Measurements from ENCODE around the gene GRAP.
"Not testable (repeated sequence)": the region's sequence is repeated elsewhere in the genome, so short reads cannot be mapped to it uniquely, and the experiment has no call there.

The GRAP gene

GRCh38 chr17:19046782-19047375 is at the start of gene GRAP:
TSS of gene GRAP (minus strand) at chr17:19046957. CDS start at chr17:19046926, 31 bp downstream.
- not testable (repeated sequence) for DNase-seq (ENCODE audit: low spot score)

DNA sequence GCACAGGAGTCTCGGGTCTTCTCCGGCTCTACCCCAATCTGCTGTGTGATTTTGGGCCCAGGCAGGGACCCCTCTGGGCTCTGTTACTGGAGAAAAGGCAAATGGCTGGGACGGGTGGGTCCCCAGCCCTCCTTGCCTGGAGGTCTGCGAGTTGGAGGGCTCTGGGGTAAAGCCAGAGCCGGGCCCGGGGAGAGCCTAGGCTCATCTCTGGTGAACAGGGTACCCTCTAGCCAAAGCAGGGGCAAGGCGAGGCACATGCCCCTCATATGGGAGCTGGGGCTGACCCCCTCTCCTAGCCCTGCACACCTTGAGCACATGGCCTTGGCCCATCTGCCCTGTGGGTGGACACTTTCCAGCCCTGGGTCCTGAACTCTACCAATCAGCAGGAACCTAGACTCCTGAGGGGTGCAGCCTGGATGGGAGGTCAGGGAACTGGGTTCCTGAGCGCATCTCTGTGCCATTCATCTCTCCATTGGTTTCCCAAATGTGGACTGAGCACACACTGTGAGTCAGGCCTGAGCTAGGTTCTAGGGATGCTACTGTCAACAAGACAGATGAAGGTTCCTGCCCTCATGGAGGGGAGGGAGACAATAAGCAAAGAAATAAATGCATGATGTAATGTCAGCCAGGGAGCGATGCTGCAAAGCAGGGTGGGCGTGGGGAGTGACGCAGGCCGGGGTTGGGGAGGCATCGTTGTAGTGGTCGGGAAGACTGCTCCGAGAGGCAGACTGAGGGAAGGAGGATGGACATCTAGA is 47.1 kb upstream of the GRAP start:
- not testable (repeated sequence) for DNase-seq (ENCODE audit: low spot score)

GRCh38 chr17:19092737-19093683 is 46.3 kb upstream of the GRAP start:
- not testable (repeated sequence) for DNase-seq (ENCODE audit: low spot score)

- DNase-seq (ENCODE audit: low spot score) = not testable (repeated sequence)
Observed at GRCh38 chr17:19090058-19090772, 43.5 kb upstream of the GRAP start.

GRCh38 chr17:19088804-19089685 is 42.3 kb upstream of the GRAP start:
- not testable (repeated sequence) for DNase-seq (ENCODE audit: low spot score)

DNA sequence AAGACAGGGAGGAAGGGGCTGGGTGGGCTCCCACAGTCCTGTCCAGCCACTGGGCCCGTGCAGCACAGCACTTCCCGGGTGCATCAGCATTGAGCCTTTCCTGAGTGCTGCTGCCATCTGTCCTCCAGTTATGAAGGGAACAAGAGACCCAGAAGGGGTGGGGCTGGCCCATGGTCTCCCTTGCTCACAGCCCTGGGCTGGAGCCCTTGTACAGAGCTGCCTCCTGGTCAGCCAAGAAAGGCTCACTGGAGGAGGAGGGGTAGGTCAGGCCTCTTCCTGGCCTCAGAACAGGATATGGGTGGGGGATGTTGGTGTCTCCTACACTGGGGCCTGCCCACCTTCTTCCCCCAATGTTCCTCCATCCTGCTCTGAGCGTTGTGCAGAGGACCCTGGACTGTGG is 30.6 kb upstream of the GRAP start:
- DNase-seq (ENCODE audit: low spot score) = not testable (repeated sequence)

GRCh38 chr17:19076398-19077192 is 29.8 kb upstream of the GRAP start:
- DNase-seq (ENCODE audit: low spot score) = not testable (repeated sequence)

GRCh38 chr17:19070318-19071168 is 23.8 kb upstream of the GRAP start:
- DNase-seq (ENCODE audit: low spot score) = not testable (repeated sequence)

- not testable (repeated sequence) for DNase-seq (ENCODE audit: low spot score)
Observed at GRCh38 chr17:19064378-19064777, 17.6 kb upstream of the GRAP start.

DNA sequence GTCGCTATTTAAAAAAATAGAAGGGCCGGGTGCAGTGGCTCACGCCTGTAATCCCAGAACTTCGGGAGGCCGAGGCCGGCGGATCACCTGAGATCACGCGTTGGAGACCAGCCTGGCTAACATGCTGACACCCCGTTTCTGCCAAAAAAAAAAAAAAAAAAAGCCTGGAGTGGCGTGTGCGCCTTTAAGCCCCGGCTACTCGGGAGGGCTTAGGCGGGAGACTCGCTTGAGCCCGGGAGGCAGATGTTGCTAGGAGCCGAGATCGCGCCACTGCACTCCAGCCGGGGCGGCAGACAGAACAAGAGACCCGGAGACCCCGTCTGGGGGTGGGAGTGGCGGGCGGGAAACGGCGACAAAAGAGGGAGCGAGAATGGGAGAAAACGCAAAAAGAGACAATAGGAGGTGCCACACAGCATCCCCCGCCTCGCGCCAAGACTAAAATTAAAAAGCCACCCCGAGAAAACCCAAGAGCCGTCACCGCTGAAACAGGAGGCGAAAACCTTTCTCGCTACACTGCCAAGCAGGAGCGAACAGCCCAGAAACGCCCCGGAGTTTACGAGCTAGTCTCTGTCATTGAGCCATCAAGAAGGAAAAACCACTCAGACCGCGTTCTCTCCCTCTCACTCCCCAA is 16.7 kb upstream of the GRAP start:
- not testable (repeated sequence) for DNase-seq (ENCODE audit: low spot score)

DNA sequence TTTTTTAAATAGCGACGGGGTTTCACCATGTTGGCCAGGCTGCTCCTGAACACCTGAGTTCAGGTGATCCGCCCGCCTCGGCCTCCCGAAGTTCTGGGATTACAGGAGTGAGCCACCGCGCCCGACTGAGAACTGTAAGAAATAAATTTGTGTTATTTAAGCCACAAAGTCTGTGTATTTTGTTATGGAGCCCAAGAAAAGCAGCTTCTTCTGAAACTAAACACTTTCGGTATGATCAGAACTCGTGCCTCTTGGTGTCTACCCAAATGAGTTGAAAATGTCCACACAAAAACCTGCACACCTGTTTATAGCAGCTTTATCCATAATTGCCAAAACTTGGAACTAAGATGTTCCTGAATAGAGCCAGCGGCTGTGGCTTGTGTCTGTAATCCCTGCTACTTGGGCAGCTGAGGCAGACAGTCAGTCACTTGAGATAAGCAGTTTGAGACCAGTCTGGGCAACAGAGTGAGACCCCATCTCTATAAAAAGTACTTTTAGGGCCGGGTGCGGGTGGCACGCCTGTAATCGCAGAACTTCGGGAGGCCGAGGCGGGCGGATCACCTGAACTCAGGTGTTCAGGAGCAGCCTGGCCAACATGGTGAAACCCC is 16.1 kb upstream of the GRAP start:
- DNase-seq (ENCODE audit: low spot score) = not testable (repeated sequence)

DNA sequence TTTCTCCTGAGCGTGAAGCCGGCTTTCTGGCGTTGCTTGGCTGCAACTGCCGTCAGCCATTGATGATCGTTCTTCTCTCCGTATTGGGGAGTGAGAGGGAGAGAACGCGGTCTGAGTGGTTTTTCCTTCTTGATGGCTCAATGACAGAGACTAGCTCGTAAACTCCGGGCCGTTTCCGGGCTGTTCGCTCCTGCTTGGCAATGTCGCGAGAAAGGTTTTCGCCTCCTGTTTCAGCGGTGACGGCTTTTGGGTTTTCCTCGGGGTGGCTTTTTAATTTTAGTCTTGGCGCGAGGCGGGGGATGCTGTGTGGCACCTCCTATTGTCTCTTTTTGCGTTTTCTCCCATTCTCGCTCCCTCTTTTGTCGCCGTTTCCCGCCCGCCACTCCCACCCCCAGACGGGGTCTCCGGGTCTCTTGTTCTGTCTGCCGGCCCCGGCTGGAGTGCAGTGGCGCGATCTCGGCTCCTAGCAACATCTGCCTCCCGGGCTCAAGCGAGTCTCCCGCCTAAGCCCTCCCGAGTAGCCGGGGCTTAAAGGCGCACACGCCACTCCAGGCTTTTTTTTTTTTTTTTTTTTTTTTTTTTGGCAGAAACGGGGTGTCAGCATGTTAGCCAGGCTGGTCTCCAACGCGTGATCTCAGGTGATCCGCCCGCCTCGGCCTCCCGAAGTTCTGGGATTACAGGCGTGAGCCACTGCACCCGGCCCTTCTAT is 15.4 kb upstream of the GRAP start:
- not testable (repeated sequence) for DNase-seq (ENCODE audit: low spot score)

DNA sequence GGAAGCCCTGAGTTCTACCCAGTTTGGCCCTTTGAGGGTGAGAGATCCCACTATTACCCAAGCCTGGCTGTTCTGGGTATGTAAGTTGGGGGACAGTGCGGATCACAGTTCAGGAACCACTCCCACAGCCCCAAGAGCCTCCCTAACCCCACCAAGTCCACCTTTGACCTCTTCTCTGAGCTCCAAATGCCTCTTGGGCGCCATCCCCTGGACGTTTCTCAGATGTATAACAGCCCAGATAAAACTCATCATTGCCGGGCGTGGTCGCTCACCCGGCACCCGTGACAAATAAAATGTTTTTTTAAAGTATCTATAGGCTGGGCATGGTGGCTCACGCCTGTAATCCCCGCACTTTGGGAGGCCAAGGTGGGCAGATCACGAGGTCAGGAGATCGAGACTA is 8.7 kb upstream of the GRAP start:
- DNase-seq (ENCODE audit: low spot score) = not testable (repeated sequence)

GRCh38 chr17:19048826-19049225 is 2.1 kb upstream of the GRAP start:
- not testable (repeated sequence) for DNase-seq (ENCODE audit: low spot score)

DNA sequence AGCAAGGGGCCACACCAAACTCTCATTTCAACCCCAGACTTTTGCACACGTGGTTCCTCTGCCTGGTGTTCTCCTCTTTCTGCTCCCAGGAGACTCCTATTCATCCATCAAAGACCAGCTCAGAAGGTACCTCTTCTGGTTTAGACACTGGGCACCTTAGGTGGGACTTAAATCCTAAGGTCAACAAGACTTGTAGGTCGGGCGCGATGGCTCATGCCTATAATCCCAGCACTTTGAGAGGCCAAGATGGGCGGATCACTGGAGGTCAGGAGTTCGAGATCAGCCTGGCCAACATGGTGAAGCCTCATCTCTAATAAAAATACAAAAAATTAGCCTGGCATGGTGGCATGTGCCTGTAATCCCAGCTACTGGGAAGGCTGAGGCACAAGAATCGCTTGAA is 753 bp upstream of the GRAP start:
- not testable (repeated sequence) for DNase-seq (ENCODE audit: low spot score)

GRCh38 chr17:19044643-19045042 is 2.1 kb downstream of the GRAP start:
- DNase-seq (ENCODE audit: low spot score) = not testable (repeated sequence)

DNA sequence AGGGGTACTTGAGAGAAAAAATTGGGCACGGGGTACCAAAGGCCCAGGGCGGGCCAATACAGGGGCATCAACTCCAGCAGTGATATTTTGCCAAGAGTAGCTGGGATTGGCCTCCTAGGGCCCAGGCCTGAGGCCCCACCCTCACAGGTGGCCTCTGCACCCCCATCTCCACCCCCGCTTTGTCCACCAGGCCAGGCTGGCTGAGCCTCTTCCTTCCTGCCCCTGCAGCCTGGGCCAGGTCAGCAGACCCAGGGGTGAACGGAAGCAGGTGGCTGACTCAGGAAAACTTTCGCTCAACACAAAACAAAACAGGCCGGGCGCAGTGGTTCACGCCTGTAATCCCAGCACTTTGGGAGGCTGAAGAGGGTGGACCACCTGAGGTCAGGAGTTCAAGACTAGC is 3.7 kb downstream of the GRAP start:
- not testable (repeated sequence) for DNase-seq (ENCODE audit: low spot score)

Data from ecto neural progenitor cell (in vitro differentiated cells).